IPS-18a (cell line): ENCODE data around the gene SLC39A5.

ENCODE experiments used
- H3K27ac ChIP-seq: one replicate; pipeline ENCODE4 v1.5.1; 2013; ENCODE audit warnings: low read length
- H3K27me3 ChIP-seq: one replicate; pipeline ENCODE4 v1.6.1; 2013; ENCODE audit warnings: mild to moderate bottlenecking, low read length; ENCODE audit not compliant: control insufficient read depth, insufficient read depth
- H3K36me3 ChIP-seq: one replicate; pipeline ENCODE4 v1.6.1; 2013; ENCODE audit warnings: low read depth, low read length; ENCODE audit not compliant: control insufficient read depth
- H3K4me1 ChIP-seq: one replicate; pipeline ENCODE4 v1.6.1; 2013; ENCODE audit warnings: low read depth, low read length; ENCODE audit not compliant: control insufficient read depth
- H3K4me3 ChIP-seq: one replicate; pipeline ENCODE4 v1.5.1; 2013; ENCODE audit warnings: low read length
- H3K9ac ChIP-seq: one replicate; pipeline ENCODE4 v1.6.1; 2013; ENCODE audit warnings: mild to moderate bottlenecking, low read length, moderate library complexity
- H3K9me3 ChIP-seq: one replicate; pipeline ENCODE4 v1.6.1; 2013; ENCODE audit warnings: low read depth, low read length; ENCODE audit not compliant: control insufficient read depth

The SLC39A5 gene

GRCh38 chr12:56286044-56286830 lies 56.4 kb downstream of the SLC39A5 start:
- Histone ChIP-seq H3K27ac (no peak overlapping the region), H3K4me3 (no peak overlapping the region), H3K9me3 (no peaks in the 10 kb centered on the region), H3K27me3 (no peaks in the 10 kb centered on the region), H3K4me1 (no peaks in the 10 kb centered on the region), H3K36me3 (peaks cover 54% of the 10 kb centered on the region), H3K9ac (no peak overlapping the region)
